Sigmoid colon (tissue), 4 donors: ENCODE results near the gene MACF1.

Experiments
- CTCF ChIP-seq, 4 experiments: fragments of 450-650 bp in 3 of 4; fragments of 200-600 bp in 1 of 4; IDR thresholded peaks; one replicate each; pipeline ENCODE4 v1.5.1; 2016 to 2019; ENCODE audit warnings: antibody characterized with exemption in 4 of 4, mild to moderate bottlenecking in 3 of 4, moderate library complexity in 2 of 4
- EP300 ChIP-seq, 4 donors: sonication (generic); formaldehyde crosslinking; IDR thresholded peaks; one replicate each; pipeline ENCODE4 v1.6.1; 2017; ENCODE audit warnings: antibody characterized with exemption in 4 of 4
- POLR2A ChIP-seq, 2 donors: fragments of 450-650 bp; IDR thresholded peaks; one replicate each; pipeline ENCODE4 v1.6.1; 2016; ENCODE audit warnings: antibody characterized with exemption in 2 of 2, mild to moderate bottlenecking in 2 of 2, moderate library complexity in 2 of 2
- POLR2AphosphoS5 ChIP-seq, 4 donors: sonication (generic); formaldehyde crosslinking; IDR thresholded peaks; one replicate each; pipeline ENCODE4 v1.6.1; 2017; ENCODE audit warnings: antibody characterized with exemption in 4 of 4

- TF ChIP-seq EP300 (IDR thresholded peaks at IDR 0.05) (no peak), POLR2A (IDR thresholded peaks at IDR 0.05) (no peak), CTCF (IDR thresholded peaks at IDR 0.05) (no peak), POLR2AphosphoS5 (IDR thresholded peaks at IDR 0.05) (no peak)
Observed at GRCh38 chr1:39163469-39163868, 41.0 kb upstream of the MACF1 start.
